ENCODE measurements around the gene SMPD3.

SMPD3 gene

GRCh38 chr16:68310774-68311511 lies 137.4 kb downstream of the SMPD3 start, which contains the start of the genes PRMT7 and SLC7A6OS:
PRMT7 (plus strand) TSS chr16:68311019; CDS start chr16:68315980, 4,961 bp downstream.
SLC7A6OS (minus strand) TSS chr16:68310946; CDS start chr16:68310926, 20 bp downstream.
- DNase-seq (ENCODE audit: low spot score): peak; percentile 94
- TF ChIP-seq CTCF (IDR thresholded peaks at IDR 0.05; ENCODE audit: extremely low read depth, missing control alignments): no peak

- no peak for DNase-seq (ENCODE audit: low spot score)
- TF ChIP-seq CTCF (IDR thresholded peaks at IDR 0.05; ENCODE audit: extremely low read depth, missing control alignments): no peak
Observed at GRCh38 chr16:68310437-68310773, 137.9 kb downstream of the SMPD3 start.

GRCh38 chr16:68309799-68310198 lies 138.5 kb downstream of the SMPD3 start:
- TF ChIP-seq CTCF (IDR thresholded peaks at IDR 0.05; ENCODE audit: extremely low read depth, missing control alignments): no peak
- no peak for DNase-seq (ENCODE audit: low spot score)
